HepG2 (cell line): ENCODE results near the gene ZCCHC10. TPM values are rescaled to one million over a fixed set of nuclear protein-coding genes. Genes with fewer than 3 reads are reported as not detected.
"Not testable (repeated sequence)": the region's sequence is repeated elsewhere in the genome, so short reads cannot be mapped to it uniquely, and the experiment has no call there.

Experiments used
- ATAC-seq: fragments of 200-7000 bp; cut with Tn5 transposase; 3 replicates; pipeline ENCODE4 v1.9.1; 2020; ENCODE audit warnings: mild to moderate bottlenecking, moderate library complexity
- BruUV-seq: library from RNA; stranded (reverse); fragments of 400-500 nt; replicated peaks from 2 replicates; lab custom pipeline; 2021; lab: Mats Ljungman, UMichigan
- CTCF ChIA-PET: fragments of 300-600 bp; formaldehyde crosslinking; extraction: SDS; loops from one replicate; lab custom pipeline; 2021; ENCODE audit warnings: low total read pairs, inconsistent platforms, low intra/inter-chr PET ratio; lab: Yijun Ruan, JAX
- POLR2A ChIA-PET: fragments of 350-600 bp; sonication (Branson Sonifier 250); formaldehyde crosslinking; loops from one replicate; lab custom pipeline; 2020; ENCODE audit warnings: antibody characterized with exemption, inconsistent platforms; lab: Yijun Ruan, JAX
- DNase-seq: peaks from one replicate; pipeline ENCODE4 v3.0.0-alpha.2; 2015; ENCODE audit warnings: low spot score
- FAIRE-seq: peaks from 3 replicates; lab custom pipeline; 2011; peaks lifted over from hg19 to GRCh38; lab: Jason Lieb, UNC
- H2AFZ ChIP-seq: one replicate; pipeline ENCODE4 v1.6.1; 2011; ENCODE audit warnings: low read length, inconsistent platforms
- H3K27ac ChIP-seq: fragments of 300-600 bp; 3 replicates; pipeline ENCODE4 v1.8.0; 2011; ENCODE audit warnings: mixed run types, mild to moderate bottlenecking, mixed read lengths, low read length, inconsistent platforms; ENCODE audit not compliant: insufficient read depth; ENCODE audit errors: extremely low read length
- H3K27me3 ChIP-seq, 2 experiments: fragments of 200-600 bp in 1 of 2; 2 replicates in 1 of 2; 3 replicates in 1 of 2; pipeline versions ENCODE4 v1.6.0 to v1.8.0; 2011; ENCODE audit warnings: low read length in 2 of 2, mild to moderate bottlenecking in 2 of 2, moderate library complexity in 2 of 2, inconsistent platforms in 1 of 2; ENCODE audit not compliant: insufficient read depth in 2 of 2, control insufficient read depth in 1 of 2
- H3K36me3 ChIP-seq, 2 experiments: fragments of 200-600 bp in 1 of 2; replicated peaks in 1 of 2; 2 replicates in 1 of 2; 3 replicates in 1 of 2; pipeline versions ENCODE4 v1.5.1 to v1.8.0; 2011; ENCODE audit warnings: low read length in 2 of 2, inconsistent platforms in 1 of 2; ENCODE audit not compliant: insufficient read depth in 2 of 2, control insufficient read depth in 1 of 2
- H3K4me1 ChIP-seq: 2 replicates; pipeline ENCODE4 v1.5.1; 2012; ENCODE audit warnings: low read length, inconsistent platforms; ENCODE audit not compliant: insufficient read depth
- H3K4me2 ChIP-seq: 2 replicates; pipeline ENCODE4 v1.6.0; 2011; ENCODE audit warnings: low read depth, low read length, inconsistent platforms
- H3K4me3 ChIP-seq, 3 experiments: fragments of 200-600 bp in 1 of 3; sonication (generic), shearing (Covaris generic) in 1 of 3; replicated peaks in 1 of 3; 2 replicates each; pipeline ENCODE4 v1.5.1; 2011 to 2016; ENCODE audit warnings: low read length in 3 of 3, inconsistent platforms in 2 of 3, low read depth in 2 of 3, mild to moderate bottlenecking in 2 of 3, control low read depth in 1 of 3, mixed read lengths in 1 of 3; ENCODE audit not compliant: insufficient read depth in 1 of 3
- H3K79me2 ChIP-seq: one replicate; pipeline ENCODE4 v1.6.1; 2011; ENCODE audit warnings: low read length, inconsistent platforms; ENCODE audit not compliant: insufficient read depth
- H3K9ac ChIP-seq: 2 replicates; pipeline ENCODE4 v1.6.0; 2011; ENCODE audit warnings: mild to moderate bottlenecking, low read depth, low read length, inconsistent platforms; ENCODE audit not compliant: insufficient read depth
- H3K9me3 ChIP-seq: 2 replicates; pipeline ENCODE4 v1.5.1; 2012; ENCODE audit warnings: mild to moderate bottlenecking, low read length
- H4K20me1 ChIP-seq: 2 replicates; pipeline ENCODE4 v1.6.0; 2011; ENCODE audit warnings: inconsistent platforms, mild to moderate bottlenecking, low read length, moderate library complexity; ENCODE audit not compliant: insufficient read depth
- CEBPG ChIP-seq: IDR thresholded peaks from 2 replicates; pipeline ENCODE4 v1.6.1; 2016
- GFI1 ChIP-seq: sonication (generic); formaldehyde crosslinking; IDR thresholded peaks from 2 replicates; pipeline ENCODE4 v1.5.0; 2020; ENCODE audit warnings: missing genetic modification reagents, mild to moderate bottlenecking, borderline replicate concordance
- HOXA3 ChIP-seq: sonication (generic); formaldehyde crosslinking; IDR thresholded peaks from 2 replicates; pipeline ENCODE4 v1.5.0; 2020; ENCODE audit warnings: missing genetic modification reagents
- KDM1A ChIP-seq: IDR thresholded peaks from 2 replicates; pipeline ENCODE4 v1.6.1; 2016; ENCODE audit warnings: missing compliant biosample characterization
- KDM5A ChIP-seq: fragments of 200-600 bp; sonication (generic); IDR thresholded peaks from 2 replicates; pipeline ENCODE4 v1.7.0; 2018; ENCODE audit warnings: antibody characterized with exemption, mild to moderate bottlenecking, low read length, borderline replicate concordance
- RBAK ChIP-seq: sonication (generic); formaldehyde crosslinking; IDR thresholded peaks from 2 replicates; pipeline ENCODE4 v1.5.1; 2020; ENCODE audit warnings: mild to moderate bottlenecking, missing genetic modification reagents
- SALL1 ChIP-seq: sonication (generic); formaldehyde crosslinking; IDR thresholded peaks from 2 replicates; pipeline ENCODE4 v1.8.0; 2022; ENCODE audit warnings: mild to moderate bottlenecking, missing genetic modification reagents
- TP53 ChIP-seq: sonication (generic); formaldehyde crosslinking; conservative IDR thresholded peaks from 2 replicates; pipeline ENCODE4 v1.4.0; 2020; ENCODE audit warnings: missing genetic modification reagents
- ZBTB33 ChIP-seq: sonication (generic); formaldehyde crosslinking; IDR thresholded peaks from 2 replicates; pipeline ENCODE4 v1.4.0; 2020; ENCODE audit warnings: missing genetic modification reagents
- ZFP62 ChIP-seq: sonication (generic); formaldehyde crosslinking; IDR thresholded peaks from 2 replicates; pipeline ENCODE4 v1.4.0; 2020; ENCODE audit warnings: missing genetic modification reagents
- ZMYM2 ChIP-seq: sonication (generic); formaldehyde crosslinking; IDR thresholded peaks from 2 replicates; pipeline ENCODE4 v1.8.0; 2022; ENCODE audit warnings: mild to moderate bottlenecking, missing genetic modification reagents
- ZMYM3 ChIP-seq: sonication (generic); formaldehyde crosslinking; IDR thresholded peaks from 2 replicates; pipeline ENCODE4 v1.5.1; 2020; ENCODE audit warnings: mild to moderate bottlenecking, missing genetic modification reagents
- ZNF121 ChIP-seq: sonication (generic); formaldehyde crosslinking; IDR thresholded peaks from 2 replicates; pipeline ENCODE4 v1.5.0; 2020; ENCODE audit warnings: mild to moderate bottlenecking, missing genetic modification reagents
- ZNF362 ChIP-seq: sonication (generic); formaldehyde crosslinking; IDR thresholded peaks from 2 replicates; pipeline ENCODE4 v1.4.0; 2020; ENCODE audit warnings: missing genetic modification reagents, mild to moderate bottlenecking, borderline replicate concordance
- ZNF703 ChIP-seq: sonication (generic); formaldehyde crosslinking; IDR thresholded peaks from 2 replicates; pipeline ENCODE4 v1.5.1; 2020; ENCODE audit warnings: missing genetic modification reagents, mild to moderate bottlenecking, moderate library complexity, borderline replicate concordance
- ZNF770 ChIP-seq: sonication (generic); formaldehyde crosslinking; IDR thresholded peaks from 2 replicates; pipeline ENCODE4 v1.5.0; 2020; ENCODE audit warnings: mild to moderate bottlenecking, missing genetic modification reagents
- ZNF775 ChIP-seq: sonication (generic); formaldehyde crosslinking; IDR thresholded peaks from 2 replicates; pipeline ENCODE4 v1.4.0; 2020; ENCODE audit warnings: missing genetic modification reagents, mild to moderate bottlenecking, moderate library complexity, borderline replicate concordance
- ZZZ3 ChIP-seq: sonication (generic); formaldehyde crosslinking; IDR thresholded peaks from 2 replicates; pipeline ENCODE4 v1.4.0; 2020; ENCODE audit warnings: missing genetic modification reagents, mild to moderate bottlenecking, borderline replicate concordance
- WGBS: methylation state at CpG from one replicate; pipeline ENCODE4 v1.1.6; 2017; ENCODE audit warnings: low lambda C conversion rate; 5-methylcytosine and 5-hydroxymethylcytosine counted together
- in situ Hi-C: cut with HindIII; loops from 2 replicates; pipeline ENCODE4 v1.10.0; 2017; ENCODE audit warnings: low pct_unique_long_range_greater_than_20kb; ENCODE audit not compliant: extremely low pct_ligation_motif_present
- intact Hi-C: fragments of 100-400 bp; cut with micrococcal nuclease; formaldehyde crosslinking; loops from one replicate; pipeline ENCODE4 v1.10.0; 2022; ENCODE audit not compliant: unreplicated experiment
- polyA plus RNA-seq, 8 experiments: library from polyadenylated mRNA; depleted of rRNA in 3 of 8; stranded (reverse) in 7 of 8; unstranded in 1 of 8; fragments of >200 nt; fragmentation: Illumina TruSeq in 4 of 8; extraction: Trizol in 4 of 8; gene quantifications; 2 replicates each; pipeline versions ENCODE4 v1.2.1 to v1.2.3, GENCODE V29; 2011 to 2016; ENCODE audit warnings: low read depth in 4 of 8, missing spikeins in 1 of 8, mixed read lengths in 1 of 8; ENCODE audit not compliant: insufficient read depth in 1 of 8
- total RNA-seq, 5 experiments: library from RNA; depleted of rRNA; stranded (reverse); fragments of >200 nt; fragmentation: Illumina TruSeq; extraction: Trizol; gene quantifications; 2 replicates each; pipeline ENCODE4 v1.2.3, GENCODE V29; 2016; ENCODE audit warnings: low read depth in 1 of 5

The ZCCHC10 gene
- total and polyA plus RNA-seq, 2 of the 13 experiments (the other 11 are each of a cell fraction or from before 2014, with no cell fraction given), result 40.7 to 48.2 TPM

DNA sequence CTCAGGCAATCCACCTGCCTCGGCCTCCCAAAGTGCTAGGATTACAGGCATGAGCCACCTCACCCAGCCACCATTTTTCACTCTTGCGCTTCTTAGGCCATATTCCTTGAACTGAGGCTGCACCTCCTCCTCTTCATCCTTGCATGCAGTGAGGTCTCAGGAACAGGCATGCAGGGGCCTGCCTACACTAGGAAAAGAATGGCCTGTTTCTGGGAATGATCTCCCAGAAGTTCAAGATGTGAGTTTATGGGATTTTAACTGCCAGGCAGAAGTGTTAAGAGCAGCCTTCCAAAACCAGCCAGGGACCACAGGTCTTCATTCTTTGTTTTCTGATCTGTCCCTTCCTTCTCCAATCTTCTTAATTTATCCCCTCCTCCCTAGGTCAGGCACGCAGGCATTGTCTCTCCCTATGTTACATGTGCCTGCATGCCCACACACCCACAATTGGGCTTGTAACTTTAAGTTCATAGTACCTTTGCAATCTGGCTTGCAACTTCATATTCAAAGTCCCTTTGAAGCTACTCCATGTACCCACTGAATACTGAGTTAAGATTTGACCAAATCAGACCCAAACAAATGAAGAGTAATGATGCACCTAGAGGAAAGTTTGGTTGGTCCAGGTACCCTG lies 14.9 kb upstream of the ZCCHC10 start (continued):
- TF ChIP-seq ZNF703 (CRISPR knock-in tag) (no peak), SALL1 (CRISPR knock-in tag) (no peak), ZFP62 (CRISPR knock-in tag) (no peak), KDM5A (no peak), ZNF775 (no peak), RBAK (CRISPR knock-in tag) (no peak), ZZZ3 (CRISPR knock-in tag) (no peak)

GRCh38 chr5:133036677-133037076 lies 10.3 kb upstream of the ZCCHC10 start:
- CTCF ChIA-PET, in situ Hi-C loops, H3K27me3 ChIP-seq, H2AFZ ChIP-seq, H3K79me2 ChIP-seq, intact Hi-C loops, BruUV-seq, H3K36me3 ChIP-seq, ATAC-seq, H3K4me2 ChIP-seq, H3K4me3 ChIP-seq, H3K9me3 ChIP-seq, FAIRE-seq, DNase-seq, H4K20me1 ChIP-seq, H3K9ac ChIP-seq, H3K27ac ChIP-seq: not testable (repeated sequence)
- peaks cover 68% of the 10 kb centered on the region for H3K4me1 ChIP-seq
- POLR2A ChIA-PET, result interaction anchor here (0.7 to 2.2 kb wide), 4 partner anchors 9 to 187 kb away, joined by 4 to 15 read pairs (median 9); partner anchors contain the start of gene HSPA4
- peak; percentile 42; the same call in 1 of the 2 replicates for TF ChIP-seq HOXA3 (CRISPR knock-in tag)
- TF ChIP-seq ZNF121 (CRISPR knock-in tag), result peak; percentile 96
- peak; percentile 61; the same call in 1 of the 2 replicates for TF ChIP-seq KDM1A (CRISPR knock-in tag)
- peak; percentile 69; the same call in 1 of the 2 replicates for TF ChIP-seq ZMYM2 (CRISPR knock-in tag)
- TF ChIP-seq ZMYM3, result peak; percentile 64; the same call in 1 of the 2 replicates
- peak; percentile 66 for TF ChIP-seq ZBTB33 (CRISPR knock-in tag)
- TF ChIP-seq TP53, result 0 out of 2 replicates have a peak, but pooled peaks have one; percentile 71
- peak; percentile 41; the same call in 1 of the 2 replicates for TF ChIP-seq CEBPG (CRISPR knock-in tag)
- peak; percentile 89 for TF ChIP-seq GFI1
- TF ChIP-seq ZNF770 (CRISPR knock-in tag), result peak; percentile 98
- peak; percentile 89 for TF ChIP-seq ZNF362 (CRISPR knock-in tag)
- 78% methylated on average over 6 of the region's 6 CpGs for WGBS
